Measurements from ENCODE around the gene CR1. TPM values are rescaled to one million over a fixed set of nuclear protein-coding genes. Genes with fewer than 3 reads are reported as not detected.
"Not testable (repeated sequence)": the region's sequence is repeated elsewhere in the genome, so short reads cannot be mapped to it uniquely, and the experiment has no call there.

CR1 gene
- polyA plus RNA-seq, 3 donors, result 11.3 to 30.8 (median 26.5) TPM

GRCh38 chr1:207676153-207676552 lies 180.2 kb downstream of the CR1 start:
- TF ChIP-seq CTCF (IDR thresholded peaks at IDR 0.05), result no peak
- Mint-ChIP-seq H3K36me3 (no peaks in the 10 kb centered on the region), H3K4me1 (peaks cover under 1% of the 10 kb centered on the region), H3K27ac (no peak overlapping the region), H3K27me3 (ENCODE audit: low read depth in 3 of 3) (peaks cover 6 to 13% (median 7%) of the 10 kb centered on the region in 3 donors), H3K4me3 (no peak overlapping the region), H3K9me3 (peaks cover 0 to 3% (median 0%) of the 10 kb centered on the region in 7 donors)
- Histone ChIP-seq H4K20me1 (ENCODE audit: insufficient read depth, low read length) (no peaks in the 10 kb centered on the region), H3K27me3 (ENCODE audit: control insufficient read depth in 2 of 2, insufficient read depth in 2 of 2, low read length in 2 of 2) (peaks cover 13 to 16% of the 10 kb centered on the region in 2 donors), H3K4me1 (ENCODE audit: control insufficient read depth in 1 of 2, insufficient read depth in 2 of 2, low read length in 2 of 2) (no peaks in the 10 kb centered on the region), H3K27ac (ENCODE audit: low read depth in 1 of 2, low read length in 2 of 2) (no peak overlapping the region), H3K4me2 (replicated peaks; ENCODE audit: extremely low read depth, low read length, poor library complexity, severe bottlenecking) (no peak overlapping the region), H3K79me2 (ENCODE audit: insufficient read depth, low read length) (no peaks in the 10 kb centered on the region), H3K9ac (ENCODE audit: insufficient read depth, low read length, poor library complexity, severe bottlenecking) (no peak overlapping the region), H3K4me3 (replicated peaks in 1 of 3; ENCODE audit: low read depth in 2 of 3, low read length in 3 of 3) (no peak overlapping the region), H2AFZ (ENCODE audit: insufficient read depth, low read depth, low read length, poor library complexity, severe bottlenecking) (no peak overlapping the region), H3K9me3 (replicated peaks in 1 of 2; ENCODE audit: control insufficient read depth in 1 of 2, insufficient read depth in 1 of 2, low read length in 2 of 2) (no peaks in the 10 kb centered on the region), H3K36me3 (replicated peaks in 1 of 2; ENCODE audit: control insufficient read depth in 1 of 2, insufficient read depth in 2 of 2, low read length in 2 of 2) (no peaks in the 10 kb centered on the region)
- intact Hi-C loops (cut with micrococcal nuclease), result no loop called here
- DNase-seq, result no peak
- 100% methylated on average over 2 of the region's 4 CpGs for WGBS (ENCODE audit: insufficient coverage)

- H3K4me3 Mint-ChIP-seq; H3K9me3 Mint-ChIP-seq; H3K9ac ChIP-seq (ENCODE audit: insufficient read depth, low read length, poor library complexity, severe bottlenecking); intact Hi-C loops (cut with micrococcal nuclease); H3K27ac ChIP-seq (ENCODE audit: low read depth in 1 of 2, low read length in 2 of 2); DNase-seq; H3K4me1 Mint-ChIP-seq; H3K27ac Mint-ChIP-seq; H4K20me1 ChIP-seq (ENCODE audit: insufficient read depth, low read length); H3K27me3 ChIP-seq (ENCODE audit: control insufficient read depth in 2 of 2, insufficient read depth in 2 of 2, low read length in 2 of 2); H3K36me3 Mint-ChIP-seq; H3K36me3 ChIP-seq (replicated peaks in 1 of 2; ENCODE audit: control insufficient read depth in 1 of 2, insufficient read depth in 2 of 2, low read length in 2 of 2); H3K27me3 Mint-ChIP-seq (ENCODE audit: low read depth in 3 of 3); H3K4me2 ChIP-seq (replicated peaks; ENCODE audit: extremely low read depth, low read length, poor library complexity, severe bottlenecking); H3K4me3 ChIP-seq (replicated peaks in 1 of 3; ENCODE audit: low read depth in 2 of 3, low read length in 3 of 3); H3K9me3 ChIP-seq (replicated peaks in 1 of 2; ENCODE audit: control insufficient read depth in 1 of 2, insufficient read depth in 1 of 2, low read length in 2 of 2); H3K4me1 ChIP-seq (ENCODE audit: control insufficient read depth in 1 of 2, insufficient read depth in 2 of 2, low read length in 2 of 2); H3K79me2 ChIP-seq (ENCODE audit: insufficient read depth, low read length); H2AFZ ChIP-seq (ENCODE audit: insufficient read depth, low read depth, low read length, poor library complexity, severe bottlenecking): not testable (repeated sequence)
- WGBS (ENCODE audit: insufficient coverage), result 60% methylated on average over 1 of the region's 6 CpGs
These were observed 184.8 kb downstream of the CR1 start for GRCh38 chr1:207680590-207681388.

GRCh38 chr1:207682872-207683434 lies 187.0 kb downstream of the CR1 start:
- intact Hi-C loops (cut with micrococcal nuclease); H3K4me3 ChIP-seq (replicated peaks in 1 of 3; ENCODE audit: low read depth in 2 of 3, low read length in 3 of 3); H3K27me3 ChIP-seq (ENCODE audit: control insufficient read depth in 2 of 2, insufficient read depth in 2 of 2, low read length in 2 of 2); H3K9me3 Mint-ChIP-seq; H3K36me3 Mint-ChIP-seq; DNase-seq; H3K27ac ChIP-seq (ENCODE audit: low read depth in 1 of 2, low read length in 2 of 2); H3K4me1 Mint-ChIP-seq; H3K4me1 ChIP-seq (ENCODE audit: control insufficient read depth in 1 of 2, insufficient read depth in 2 of 2, low read length in 2 of 2); H4K20me1 ChIP-seq (ENCODE audit: insufficient read depth, low read length); H3K4me3 Mint-ChIP-seq; H2AFZ ChIP-seq (ENCODE audit: insufficient read depth, low read depth, low read length, poor library complexity, severe bottlenecking); H3K27me3 Mint-ChIP-seq (ENCODE audit: low read depth in 3 of 3); H3K9me3 ChIP-seq (replicated peaks in 1 of 2; ENCODE audit: control insufficient read depth in 1 of 2, insufficient read depth in 1 of 2, low read length in 2 of 2); H3K27ac Mint-ChIP-seq; H3K9ac ChIP-seq (ENCODE audit: insufficient read depth, low read length, poor library complexity, severe bottlenecking); H3K4me2 ChIP-seq (replicated peaks; ENCODE audit: extremely low read depth, low read length, poor library complexity, severe bottlenecking); H3K36me3 ChIP-seq (replicated peaks in 1 of 2; ENCODE audit: control insufficient read depth in 1 of 2, insufficient read depth in 2 of 2, low read length in 2 of 2); H3K79me2 ChIP-seq (ENCODE audit: insufficient read depth, low read length): not testable (repeated sequence)
- 97% methylated on average over 3 of the region's 6 CpGs for WGBS (ENCODE audit: insufficient coverage)

GRCh38 chr1:207690551-207690950 lies 194.6 kb downstream of the CR1 start:
- H3K79me2 ChIP-seq (ENCODE audit: insufficient read depth, low read length); H2AFZ ChIP-seq (ENCODE audit: insufficient read depth, low read depth, low read length, poor library complexity, severe bottlenecking); H3K36me3 Mint-ChIP-seq; H3K27me3 Mint-ChIP-seq (ENCODE audit: low read depth in 3 of 3); H3K36me3 ChIP-seq (replicated peaks in 1 of 2; ENCODE audit: control insufficient read depth in 1 of 2, insufficient read depth in 2 of 2, low read length in 2 of 2); H3K9me3 Mint-ChIP-seq; H3K27ac ChIP-seq (ENCODE audit: low read depth in 1 of 2, low read length in 2 of 2); DNase-seq; H3K9ac ChIP-seq (ENCODE audit: insufficient read depth, low read length, poor library complexity, severe bottlenecking); H3K27ac Mint-ChIP-seq; H3K4me1 Mint-ChIP-seq; intact Hi-C loops (cut with micrococcal nuclease); H3K4me1 ChIP-seq (ENCODE audit: control insufficient read depth in 1 of 2, insufficient read depth in 2 of 2, low read length in 2 of 2); H3K9me3 ChIP-seq (replicated peaks in 1 of 2; ENCODE audit: control insufficient read depth in 1 of 2, insufficient read depth in 1 of 2, low read length in 2 of 2); H3K4me3 ChIP-seq (replicated peaks in 1 of 3; ENCODE audit: low read depth in 2 of 3, low read length in 3 of 3); H3K4me2 ChIP-seq (replicated peaks; ENCODE audit: extremely low read depth, low read length, poor library complexity, severe bottlenecking); H3K27me3 ChIP-seq (ENCODE audit: control insufficient read depth in 2 of 2, insufficient read depth in 2 of 2, low read length in 2 of 2); H3K4me3 Mint-ChIP-seq; H4K20me1 ChIP-seq (ENCODE audit: insufficient read depth, low read length): not testable (repeated sequence)
- WGBS (ENCODE audit: insufficient coverage), result 96% methylated on average over 4 of the region's 4 CpGs

All from CD14-positive monocyte (primary cell).